Measurements from ENCODE around the gene ROR1.

Gene ROR1

GRCh38 chr1:63955370-63956145 is 181.7 kb downstream of the ROR1 start:
- Histone ChIP-seq H3K4me3 (ENCODE audit: low read depth, low read length) (no peak overlapping the region), H3K27ac (ENCODE audit: extremely low read depth, low read depth, low read length) (no peak overlapping the region), H3K4me1 (ENCODE audit: control insufficient read depth, insufficient read depth, low read length) (no peaks in the 10 kb centered on the region), H3K9me3 (ENCODE audit: control insufficient read depth, insufficient read depth, low read depth, low read length) (no peaks in the 10 kb centered on the region), H3K36me3 (ENCODE audit: control insufficient read depth in 2 of 2, insufficient read depth in 1 of 2, low read length in 2 of 2) (no peaks in the 10 kb centered on the region)
- TF ChIP-seq ZBTB8A (tag by site-specific recombination; IDR thresholded peaks at IDR 0.05) (no peak), GLI4 (tag by site-specific recombination; IDR thresholded peaks at IDR 0.05) (no peak), ZNF629 (tag by site-specific recombination; IDR thresholded peaks at IDR 0.05) (no peak), MZF1 (tag by site-specific recombination; IDR thresholded peaks at IDR 0.05; ENCODE audit: borderline replicate concordance) (no peak), SALL2 (tag by site-specific recombination; IDR thresholded peaks at IDR 0.05; ENCODE audit: borderline replicate concordance) (no peak), GFI1B (tag by site-specific recombination; IDR thresholded peaks at IDR 0.05) (no peak), ZNF280D (tag by site-specific recombination; IDR thresholded peaks at IDR 0.05) (no peak), PRDM10 (tag by site-specific recombination; IDR thresholded peaks at IDR 0.05) (no peak), ZNF37A (tag by site-specific recombination; IDR thresholded peaks at IDR 0.05) (no peak), ZNF692 (tag by site-specific recombination; IDR thresholded peaks at IDR 0.05) (no peak), ZNF621 (tag by site-specific recombination; IDR thresholded peaks at IDR 0.05) (no peak), ZNF660 (tag by site-specific recombination; IDR thresholded peaks at IDR 0.05) (no peak)
- TF ChIP-seq, protein P1, sequence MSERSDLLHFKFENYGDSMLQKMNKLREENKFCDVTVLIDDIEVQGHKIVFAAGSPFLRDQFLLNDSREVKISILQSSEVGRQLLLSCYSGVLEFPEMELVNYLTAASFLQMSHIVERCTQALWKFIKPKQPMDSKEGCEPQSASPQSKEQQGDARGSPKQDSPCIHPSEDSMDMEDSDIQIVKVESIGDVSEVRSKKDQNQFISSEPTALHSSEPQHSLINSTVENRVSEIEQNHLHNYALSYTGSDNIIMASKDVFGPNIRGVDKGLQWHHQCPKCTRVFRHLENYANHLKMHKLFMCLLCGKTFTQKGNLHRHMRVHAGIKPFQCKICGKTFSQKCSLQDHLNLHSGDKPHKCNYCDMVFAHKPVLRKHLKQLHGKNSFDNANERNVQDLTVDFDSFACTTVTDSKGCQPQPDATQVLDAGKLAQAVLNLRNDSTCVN (tag by site-specific recombination; optimal IDR thresholded peaks at IDR 0.05), result no peak
- TF ChIP-seq, protein P2, sequence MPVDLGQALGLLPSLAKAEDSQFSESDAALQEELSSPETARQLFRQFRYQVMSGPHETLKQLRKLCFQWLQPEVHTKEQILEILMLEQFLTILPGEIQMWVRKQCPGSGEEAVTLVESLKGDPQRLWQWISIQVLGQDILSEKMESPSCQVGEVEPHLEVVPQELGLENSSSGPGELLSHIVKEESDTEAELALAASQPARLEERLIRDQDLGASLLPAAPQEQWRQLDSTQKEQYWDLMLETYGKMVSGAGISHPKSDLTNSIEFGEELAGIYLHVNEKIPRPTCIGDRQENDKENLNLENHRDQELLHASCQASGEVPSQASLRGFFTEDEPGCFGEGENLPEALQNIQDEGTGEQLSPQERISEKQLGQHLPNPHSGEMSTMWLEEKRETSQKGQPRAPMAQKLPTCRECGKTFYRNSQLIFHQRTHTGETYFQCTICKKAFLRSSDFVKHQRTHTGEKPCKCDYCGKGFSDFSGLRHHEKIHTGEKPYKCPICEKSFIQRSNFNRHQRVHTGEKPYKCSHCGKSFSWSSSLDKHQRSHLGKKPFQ (tag by site-specific recombination; IDR thresholded peaks at IDR 0.05), result no peak
- ChIA-PET CTCF (interaction anchor here (0.7 to 1.1 kb wide), 3 partner anchors 183 to 481 kb away, joined by 3 to 4 read pairs (median 3); no protein-coding TSS in a partner anchor), POLR2A (no interaction called here)

All from HEK293 (cell line).